DND-41 (cell line): ENCODE measurements around the gene RNFT2.

Experiments
- ATAC-seq: fragments of 200-7000 bp; cut with Tn5 transposase; 3 replicates; pipeline ENCODE4 v1.9.1; 2021; ENCODE audit warnings: low read depth; ENCODE audit not compliant: insufficient read depth
- DNase-seq: peaks from one replicate; pipeline ENCODE4 v3.0.0-alpha.2; 2020
- H2AFZ ChIP-seq: 2 replicates; pipeline ENCODE4 v1.6.0; 2012; ENCODE audit warnings: low read depth, low read length
- H3K27ac ChIP-seq: 2 replicates; pipeline ENCODE4 v1.5.1; 2012; ENCODE audit warnings: low read length, inconsistent platforms
- H3K27me3 ChIP-seq: fragments of 200-600 bp; sonication (generic); 2 replicates; pipeline ENCODE4 v1.6.0; 2012; ENCODE audit warnings: low read length, mild to moderate bottlenecking, inconsistent platforms; ENCODE audit not compliant: insufficient read depth, poor library complexity
- H3K36me3 ChIP-seq: 2 replicates; pipeline ENCODE4 v1.5.1; 2012; ENCODE audit warnings: low read length, inconsistent platforms; ENCODE audit not compliant: insufficient read depth
- H3K4me1 ChIP-seq: 2 replicates; pipeline ENCODE4 v1.5.1; 2012; ENCODE audit warnings: mild to moderate bottlenecking, low read length; ENCODE audit not compliant: insufficient read depth
- H3K4me2 ChIP-seq: 2 replicates; pipeline ENCODE4 v1.6.0; 2012; ENCODE audit warnings: mild to moderate bottlenecking, moderate library complexity, low read length, inconsistent platforms; ENCODE audit not compliant: insufficient read depth
- H3K4me3 ChIP-seq, 2 experiments: fragments of 200-600 bp in 1 of 2; shearing (Covaris generic) in 1 of 2; 2 replicates each; pipeline ENCODE4 v1.5.1; 2012 to 2016; ENCODE audit warnings: inconsistent platforms in 2 of 2, low read length in 2 of 2, mild to moderate bottlenecking in 2 of 2, low read depth in 1 of 2, moderate library complexity in 1 of 2
- H3K79me2 ChIP-seq: 2 replicates; pipeline ENCODE4 v1.6.0; 2012; ENCODE audit warnings: low read length, inconsistent platforms; ENCODE audit not compliant: insufficient read depth
- H3K9ac ChIP-seq: 2 replicates; pipeline ENCODE4 v1.6.0; 2012; ENCODE audit warnings: low read depth, mild to moderate bottlenecking, inconsistent platforms, low read length, moderate library complexity
- H3K9me3 ChIP-seq: 2 replicates; pipeline ENCODE4 v1.5.1; 2012; ENCODE audit warnings: low read length, moderate library complexity, mild to moderate bottlenecking, inconsistent platforms; ENCODE audit not compliant: insufficient read depth, severe bottlenecking
- H4K20me1 ChIP-seq: 2 replicates; pipeline ENCODE4 v1.6.0; 2012; ENCODE audit warnings: low read length; ENCODE audit not compliant: insufficient read depth
- EZH2 ChIP-seq: IDR thresholded peaks from 3 replicates; pipeline ENCODE4 v1.6.1; 2012; ENCODE audit warnings: borderline replicate concordance, low read depth, mild to moderate bottlenecking, moderate library complexity, low read length, inconsistent platforms; ENCODE audit not compliant: severe bottlenecking
- TF ChIP-seq, protein P1 (sequence below): IDR thresholded peaks from 2 replicates; pipeline ENCODE4 v1.5.1; 2012; ENCODE audit warnings: borderline replicate concordance, low read length, moderate library complexity, mild to moderate bottlenecking; ENCODE audit not compliant: poor library complexity, severe bottlenecking; ENCODE audit errors: extremely low read depth

Gene RNFT2

DNA sequence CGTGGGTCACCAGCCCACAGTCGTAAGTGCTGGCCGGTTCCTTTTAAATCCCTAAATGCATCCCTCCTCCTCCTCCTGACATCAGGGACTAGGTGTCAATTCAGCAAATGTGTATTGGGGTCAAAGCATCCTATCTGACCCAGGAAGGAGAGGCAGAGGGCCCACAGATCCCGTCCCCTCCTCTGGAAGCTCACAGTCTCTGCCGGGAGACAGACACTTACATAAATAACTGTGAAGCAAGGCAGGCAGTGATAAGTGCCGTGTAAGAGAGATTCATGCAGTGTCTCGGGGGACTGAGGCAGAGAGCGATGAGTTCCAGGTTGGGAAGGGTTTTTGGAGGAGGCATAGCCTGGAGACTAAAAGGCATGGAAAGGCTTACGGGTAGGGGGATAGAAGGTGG lies 99.0 kb downstream of the RNFT2 start:
- no peaks in the 10 kb centered on the region for H3K4me1 ChIP-seq
- peaks cover 11% of the 10 kb centered on the region; the same call in 1 of the 2 replicates for H3K36me3 ChIP-seq
- no peak overlapping the region for H3K4me2 ChIP-seq
- H3K4me3 ChIP-seq = no peak overlapping the region
- no peak for TF ChIP-seq EZH2
- TF ChIP-seq, protein P1, sequence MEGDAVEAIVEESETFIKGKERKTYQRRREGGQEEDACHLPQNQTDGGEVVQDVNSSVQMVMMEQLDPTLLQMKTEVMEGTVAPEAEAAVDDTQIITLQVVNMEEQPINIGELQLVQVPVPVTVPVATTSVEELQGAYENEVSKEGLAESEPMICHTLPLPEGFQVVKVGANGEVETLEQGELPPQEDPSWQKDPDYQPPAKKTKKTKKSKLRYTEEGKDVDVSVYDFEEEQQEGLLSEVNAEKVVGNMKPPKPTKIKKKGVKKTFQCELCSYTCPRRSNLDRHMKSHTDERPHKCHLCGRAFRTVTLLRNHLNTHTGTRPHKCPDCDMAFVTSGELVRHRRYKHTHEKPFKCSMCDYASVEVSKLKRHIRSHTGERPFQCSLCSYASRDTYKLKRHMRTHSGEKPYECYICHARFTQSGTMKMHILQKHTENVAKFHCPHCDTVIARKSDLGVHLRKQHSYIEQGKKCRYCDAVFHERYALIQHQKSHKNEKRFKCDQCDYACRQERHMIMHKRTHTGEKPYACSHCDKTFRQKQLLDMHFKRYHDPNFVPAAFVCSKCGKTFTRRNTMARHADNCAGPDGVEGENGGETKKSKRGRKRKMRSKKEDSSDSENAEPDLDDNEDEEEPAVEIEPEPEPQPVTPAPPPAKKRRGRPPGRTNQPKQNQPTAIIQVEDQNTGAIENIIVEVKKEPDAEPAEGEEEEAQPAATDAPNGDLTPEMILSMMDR = no peak
- no peak overlapping the region for H2AFZ ChIP-seq
- ATAC-seq (no peak), DNase-seq (no peak)
- H4K20me1 ChIP-seq = no peaks in the 10 kb centered on the region
- H3K27ac ChIP-seq = no peak overlapping the region
- H3K79me2 ChIP-seq = no peaks in the 10 kb centered on the region
- H3K9me3 ChIP-seq = no peaks in the 10 kb centered on the region
- no peaks in the 10 kb centered on the region for H3K27me3 ChIP-seq
- no peak overlapping the region for H3K9ac ChIP-seq

DNA sequence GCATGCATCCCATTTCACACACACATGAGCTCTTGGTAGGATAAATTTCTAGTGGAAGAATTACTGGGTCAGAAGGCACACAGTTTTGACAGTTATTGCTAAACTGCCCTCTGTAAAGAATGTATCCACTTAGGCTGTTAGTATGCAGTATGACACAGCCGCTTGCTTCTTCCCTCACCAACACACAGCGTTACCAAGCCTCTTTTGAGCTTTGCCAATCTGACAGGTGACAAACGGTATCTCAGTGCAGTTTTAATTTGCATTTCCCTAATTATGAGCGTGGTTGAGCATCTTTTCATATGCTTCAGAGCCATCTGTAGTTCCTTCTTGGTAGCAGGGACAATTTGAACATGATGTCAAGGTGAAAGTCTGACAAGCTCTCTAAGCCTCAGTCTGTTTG lies 100.2 kb downstream of the RNFT2 start:
- Histone ChIP-seq H3K9ac (no peak overlapping the region), H3K4me3 (no peak overlapping the region), H3K4me1 (no peaks in the 10 kb centered on the region), H3K27ac (no peak overlapping the region), H2AFZ (no peak overlapping the region), H3K79me2 (no peaks in the 10 kb centered on the region), H3K4me2 (no peak overlapping the region), H3K9me3 (no peaks in the 10 kb centered on the region), H3K36me3 (peaks cover 11% of the 10 kb centered on the region; the same call in 1 of the 2 replicates), H4K20me1 (no peaks in the 10 kb centered on the region), H3K27me3 (no peaks in the 10 kb centered on the region)
- no peak for ATAC-seq
- TF ChIP-seq EZH2 = no peak
- TF ChIP-seq, protein P1 = no peak
- DNase-seq = no peak

DNA sequence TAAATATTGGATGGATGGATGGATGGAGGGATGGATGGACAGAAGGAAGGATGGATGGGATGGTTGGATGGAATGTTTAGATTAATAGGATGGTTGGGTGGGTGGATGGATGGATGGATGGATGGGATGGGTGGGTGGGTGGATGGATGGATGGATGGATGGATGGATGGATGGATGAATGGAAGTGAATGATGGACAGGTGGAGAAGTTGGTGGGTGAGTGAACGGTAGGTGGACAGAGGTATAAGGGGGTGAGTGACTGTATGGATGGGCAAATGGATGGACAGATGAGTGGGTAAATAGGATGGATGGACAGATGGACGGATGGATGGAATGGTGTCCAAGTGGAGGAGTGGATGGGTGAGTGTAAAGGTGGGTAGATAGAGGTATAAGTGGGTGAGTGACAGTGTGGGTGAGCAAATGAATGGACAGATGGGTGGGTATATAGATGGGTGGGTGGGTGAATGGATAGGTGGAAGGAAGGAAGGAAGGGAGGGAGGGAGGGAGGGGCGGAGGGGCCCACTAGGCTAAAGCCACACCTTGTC lies 101.2 kb downstream of the RNFT2 start:
- H3K4me2 ChIP-seq = no peak overlapping the region
- DNase-seq = no peak
- no peak overlapping the region for H3K27ac ChIP-seq
- H3K36me3 ChIP-seq = peaks cover 10% of the 10 kb centered on the region; the same call in 1 of the 2 replicates
- no peaks in the 10 kb centered on the region for H3K9me3 ChIP-seq
- H3K9ac ChIP-seq = no peak overlapping the region
- no peak overlapping the region for H3K4me3 ChIP-seq
- H3K27me3 ChIP-seq = no peaks in the 10 kb centered on the region
- H3K79me2 ChIP-seq = no peaks in the 10 kb centered on the region
- no peaks in the 10 kb centered on the region for H3K4me1 ChIP-seq
- TF ChIP-seq EZH2 = no peak
- TF ChIP-seq, protein P1 = no peak
- no peaks in the 10 kb centered on the region for H4K20me1 ChIP-seq
- no peak for ATAC-seq
- H2AFZ ChIP-seq = no peak overlapping the region
